Mesothelial cell of epicardium (in vitro differentiated cells): ENCODE measurements around the gene IL20RB. TPM values are rescaled to one million over a fixed set of nuclear protein-coding genes. Genes with fewer than 3 reads are reported as not detected.

Source experiments
- DNase-seq, 2 experiments: peaks; one replicate each; pipeline ENCODE4 v3.0.0; 2021; ENCODE audit warnings: low spot score in 2 of 2; ENCODE audit not compliant: unreplicated experiment in 2 of 2
- H3K27ac Mint-ChIP-seq: 2 replicates; pipeline ENCODE4 v1.8.0; 2021; ENCODE audit warnings: mixed read lengths
- H3K27me3 Mint-ChIP-seq: 2 replicates; pipeline ENCODE4 v1.8.0; 2021; ENCODE audit warnings: low read depth, mixed read lengths
- H3K36me3 Mint-ChIP-seq: 2 replicates; pipeline ENCODE4 v1.8.0; 2021; ENCODE audit warnings: mixed read lengths
- H3K4me1 Mint-ChIP-seq: 2 replicates; pipeline ENCODE4 v1.8.0; 2021; ENCODE audit warnings: mixed read lengths
- H3K4me3 Mint-ChIP-seq: 2 replicates; pipeline ENCODE4 v1.8.0; 2021; ENCODE audit warnings: mild to moderate bottlenecking, moderate library complexity, mixed read lengths
- H3K9me3 Mint-ChIP-seq: 2 replicates; pipeline ENCODE4 v1.8.0; 2021; ENCODE audit warnings: mixed read lengths
- total RNA-seq: library from RNA; stranded (reverse); gene quantifications from 3 replicates; pipeline ENCODE4 v1.2.1, GENCODE V29; 2021
- TF ChIP-seq, protein P1 (sequence below): fragments of 200-600 bp; sonication (generic); IDR thresholded peaks from one replicate; pipeline ENCODE4 v1.5.0; 2021; ENCODE audit warnings: antibody characterized with exemption; ENCODE audit not compliant: unreplicated experiment

IL20RB gene
- total RNA-seq, 1 donor from 2014 or later, result 1.8 TPM

DNA sequence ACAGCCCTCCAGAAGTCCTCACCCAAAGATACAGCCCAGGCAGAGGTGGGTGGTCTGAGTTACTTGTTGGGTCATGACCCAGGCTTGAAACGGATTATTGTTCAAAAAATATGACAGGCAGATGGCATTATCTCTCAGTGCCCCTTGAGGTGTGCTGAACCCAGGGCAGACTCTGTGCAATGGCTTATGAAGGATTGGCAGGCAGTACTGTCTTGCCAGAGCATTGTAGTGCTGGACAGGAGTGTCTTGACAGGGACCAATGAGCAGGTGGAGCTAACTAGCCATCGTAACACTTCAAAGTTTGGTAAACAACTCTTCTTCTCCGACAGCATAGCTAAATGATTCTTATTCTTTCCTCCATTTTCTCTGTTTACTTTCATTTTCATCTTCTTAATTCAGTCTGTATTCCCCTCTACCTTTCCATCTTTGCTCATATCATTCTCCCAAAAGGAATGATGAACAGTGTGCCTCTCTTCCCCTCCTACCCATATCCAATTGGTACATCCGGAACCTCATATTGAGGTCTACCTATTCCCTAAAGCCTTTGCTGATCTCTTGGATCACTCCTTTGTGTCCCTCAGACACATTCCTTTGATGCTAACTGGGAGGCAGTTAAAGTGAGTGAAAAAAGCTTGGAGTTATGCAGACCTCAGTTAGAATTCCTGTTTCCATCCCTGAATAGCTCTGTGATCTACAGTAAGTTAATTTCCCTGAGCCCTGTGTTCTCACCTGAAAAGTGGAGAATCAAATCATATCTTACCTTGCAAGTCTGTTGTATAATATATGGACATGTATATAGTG is 2.6 kb upstream of the IL20RB start:
- Mint-ChIP-seq H3K4me1 (peaks cover 5% of the 10 kb centered on the region), H3K27me3 (no peaks in the 10 kb centered on the region), H3K4me3 (no peak overlapping the region), H3K27ac (peak overlapping the region; percentile 11), H3K36me3 (peaks cover 1% of the 10 kb centered on the region), H3K9me3 (no peaks in the 10 kb centered on the region)
- TF ChIP-seq, protein P1, sequence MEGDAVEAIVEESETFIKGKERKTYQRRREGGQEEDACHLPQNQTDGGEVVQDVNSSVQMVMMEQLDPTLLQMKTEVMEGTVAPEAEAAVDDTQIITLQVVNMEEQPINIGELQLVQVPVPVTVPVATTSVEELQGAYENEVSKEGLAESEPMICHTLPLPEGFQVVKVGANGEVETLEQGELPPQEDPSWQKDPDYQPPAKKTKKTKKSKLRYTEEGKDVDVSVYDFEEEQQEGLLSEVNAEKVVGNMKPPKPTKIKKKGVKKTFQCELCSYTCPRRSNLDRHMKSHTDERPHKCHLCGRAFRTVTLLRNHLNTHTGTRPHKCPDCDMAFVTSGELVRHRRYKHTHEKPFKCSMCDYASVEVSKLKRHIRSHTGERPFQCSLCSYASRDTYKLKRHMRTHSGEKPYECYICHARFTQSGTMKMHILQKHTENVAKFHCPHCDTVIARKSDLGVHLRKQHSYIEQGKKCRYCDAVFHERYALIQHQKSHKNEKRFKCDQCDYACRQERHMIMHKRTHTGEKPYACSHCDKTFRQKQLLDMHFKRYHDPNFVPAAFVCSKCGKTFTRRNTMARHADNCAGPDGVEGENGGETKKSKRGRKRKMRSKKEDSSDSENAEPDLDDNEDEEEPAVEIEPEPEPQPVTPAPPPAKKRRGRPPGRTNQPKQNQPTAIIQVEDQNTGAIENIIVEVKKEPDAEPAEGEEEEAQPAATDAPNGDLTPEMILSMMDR, result no peak
- DNase-seq, result no peak

DNA sequence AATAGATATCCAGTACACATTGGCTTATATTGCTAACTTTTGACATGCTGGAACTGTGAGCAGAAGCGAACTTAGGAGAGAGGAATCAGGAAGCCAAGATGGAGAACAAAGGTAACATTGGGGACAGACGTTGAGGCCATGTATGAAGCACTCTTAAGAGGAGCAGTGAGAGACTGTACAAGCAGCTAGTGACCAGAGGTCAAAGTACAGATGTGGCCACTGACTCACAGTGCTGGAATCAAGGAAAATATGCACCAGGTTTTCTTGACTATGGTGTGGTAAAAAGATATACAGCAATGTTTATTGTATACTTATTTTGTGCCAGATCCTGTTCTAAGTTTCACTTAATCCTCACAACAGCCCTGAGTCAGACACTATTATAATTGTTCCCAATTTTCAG is 2.0 kb upstream of the IL20RB start:
- no peak overlapping the region for H3K27ac Mint-ChIP-seq
- TF ChIP-seq, protein P1, result no peak
- peaks cover 5% of the 10 kb centered on the region for H3K4me1 Mint-ChIP-seq

DNA sequence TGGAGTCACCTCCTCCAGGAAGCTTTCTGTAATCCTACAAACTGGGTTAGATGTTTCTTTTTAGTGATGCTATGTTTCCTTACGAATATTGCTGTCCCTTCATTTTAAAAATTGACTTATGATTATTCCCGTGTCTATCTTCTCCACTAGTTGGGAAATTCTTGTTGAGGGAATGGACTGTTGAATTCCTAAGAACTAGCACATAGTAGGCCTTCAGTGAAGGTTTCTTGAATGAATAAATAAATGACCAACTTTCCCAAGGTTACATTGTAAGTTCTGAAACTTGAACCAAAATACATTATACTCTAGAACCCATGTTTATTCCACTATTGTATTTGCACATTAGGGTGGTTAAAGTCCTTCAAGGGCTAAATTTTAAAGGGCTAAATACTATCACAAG is 812 bp upstream of the IL20RB start:
- Mint-ChIP-seq H3K4me3 (no peak overlapping the region), H3K9me3 (no peaks in the 10 kb centered on the region), H3K4me1 (peaks cover 9% of the 10 kb centered on the region), H3K36me3 (peaks cover 1% of the 10 kb centered on the region), H3K27ac (no peak overlapping the region), H3K27me3 (no peaks in the 10 kb centered on the region)
- TF ChIP-seq, protein P1, result no peak
- DNase-seq, result no peak

More for the DNA sequence above, 2.0 kb upstream of the IL20RB start:
- Mint-ChIP-seq H3K4me3 (no peak overlapping the region), H3K9me3 (no peaks in the 10 kb centered on the region), H3K27me3 (no peaks in the 10 kb centered on the region), H3K36me3 (peaks cover 1% of the 10 kb centered on the region)
- DNase-seq, result no peak

DNA sequence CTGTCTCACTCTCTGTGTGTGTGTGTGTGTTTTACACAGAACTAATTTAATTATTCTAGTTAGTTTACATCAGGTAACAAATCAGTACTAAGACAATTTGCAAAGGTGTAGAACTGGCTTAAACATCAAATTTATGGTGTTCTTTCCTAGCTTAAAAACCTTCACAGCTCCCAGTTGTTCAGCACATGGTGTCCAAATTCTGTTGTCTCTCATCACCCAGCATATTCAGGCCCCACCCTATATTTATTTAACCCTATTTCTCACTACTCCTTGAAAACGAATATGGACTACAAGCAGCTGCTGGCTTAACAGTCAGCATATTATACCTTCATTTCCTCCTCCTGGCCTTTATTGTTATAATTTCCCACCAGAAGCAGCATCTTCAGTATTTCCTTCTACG is 1.2 kb downstream of the IL20RB start:
- Mint-ChIP-seq H3K36me3 (peaks cover 3% of the 10 kb centered on the region), H3K27ac (no peak overlapping the region), H3K4me3 (no peak overlapping the region), H3K4me1 (peaks cover 9% of the 10 kb centered on the region), H3K27me3 (no peaks in the 10 kb centered on the region), H3K9me3 (peaks cover 6% of the 10 kb centered on the region)
- DNase-seq, result no peak
- TF ChIP-seq, protein P1, result no peak

DNA sequence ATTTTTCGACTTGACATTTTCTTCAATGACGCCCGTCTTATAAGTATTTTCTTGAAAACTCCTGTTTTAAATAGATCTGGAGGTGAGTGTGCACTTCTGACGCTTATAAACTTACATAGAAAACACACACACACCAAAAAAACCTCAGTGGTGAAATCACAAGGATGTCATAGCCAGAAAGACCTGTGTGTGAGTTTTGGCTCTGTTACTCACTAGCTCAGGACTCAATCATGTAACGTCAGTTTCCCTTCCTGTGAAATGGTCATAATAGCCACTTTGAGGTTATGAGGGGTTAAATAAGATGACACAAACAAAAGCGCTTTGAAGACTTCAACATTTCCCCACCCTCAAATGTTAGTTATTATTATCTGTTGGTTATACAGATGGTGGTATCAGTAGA is 1.8 kb downstream of the IL20RB start:
- Mint-ChIP-seq H3K9me3 (peaks cover 6% of the 10 kb centered on the region), H3K4me3 (no peak overlapping the region), H3K4me1 (peaks cover 9% of the 10 kb centered on the region), H3K27ac (no peak overlapping the region), H3K27me3 (no peaks in the 10 kb centered on the region), H3K36me3 (peaks cover 3% of the 10 kb centered on the region)
- TF ChIP-seq, protein P1, result no peak
- DNase-seq, result no peak
